Smooth muscle cell (in vitro differentiated cells): ENCODE results near the gene TRRAP. TPM values are rescaled to one million over a fixed set of nuclear protein-coding genes. Genes with fewer than 3 reads are reported as not detected.
A peak's percentile ranks its signal among the peaks of the same experiment; 100 is the strongest.

Experiments used
- DNase-seq: peaks from one replicate; lab custom pipeline; 2025; ENCODE audit not compliant: unreplicated experiment; lab: John Stamatoyannopoulos, UW
- H2AFZ ChIP-seq: fragments of 200-600 bp; sonication (generic); 2 replicates; pipeline ENCODE4 v1.6.0; 2016; ENCODE audit warnings: antibody characterized with exemption, low read depth, mild to moderate bottlenecking
- H3F3A ChIP-seq: fragments of 200-600 bp; sonication (generic); 2 replicates; pipeline ENCODE4 v1.6.0; 2017; ENCODE audit warnings: antibody characterized with exemption, low read depth
- H3K27ac ChIP-seq: fragments of 200-600 bp; sonication (generic); 2 replicates; pipeline ENCODE4 v1.5.1; 2016; ENCODE audit warnings: low read depth, mild to moderate bottlenecking
- H3K27me3 ChIP-seq: fragments of 200-600 bp; sonication (generic); 2 replicates; pipeline ENCODE4 v1.6.1; 2016; ENCODE audit warnings: low read depth, mild to moderate bottlenecking
- H3K36me3 ChIP-seq: fragments of 200-600 bp; sonication (generic); 2 replicates; pipeline ENCODE4 v1.5.1; 2016; ENCODE audit warnings: low read depth
- H3K4me1 ChIP-seq: fragments of 200-600 bp; sonication (generic); 2 replicates; pipeline ENCODE4 v1.5.1; 2016; ENCODE audit warnings: low read depth
- H3K4me2 ChIP-seq: fragments of 200-600 bp; sonication (generic); 2 replicates; pipeline ENCODE4 v1.6.0; 2016; ENCODE audit warnings: mild to moderate bottlenecking
- H3K4me3 ChIP-seq: fragments of 200-600 bp; sonication (generic); 2 replicates; pipeline ENCODE4 v1.5.1; 2016; ENCODE audit warnings: mild to moderate bottlenecking
- H3K79me2 ChIP-seq: fragments of 200-600 bp; sonication (generic); 2 replicates; pipeline ENCODE4 v1.6.0; 2016; ENCODE audit warnings: low read depth, mild to moderate bottlenecking
- H3K9ac ChIP-seq: fragments of 200-600 bp; sonication (generic); 2 replicates; pipeline ENCODE4 v1.6.0; 2016; ENCODE audit warnings: low read depth
- H3K9me3 ChIP-seq: fragments of 200-600 bp; sonication (generic); replicated peaks from 2 replicates; pipeline ENCODE4 v1.5.1; 2016; ENCODE audit warnings: low read depth
- H4K20me1 ChIP-seq: fragments of 200-600 bp; sonication (generic); 2 replicates; pipeline ENCODE4 v1.6.0; 2016; ENCODE audit warnings: low read depth
- CTCF ChIP-seq: fragments of 200-600 bp; sonication (generic); IDR thresholded peaks from 2 replicates; pipeline ENCODE4 v1.5.1; 2017; ENCODE audit warnings: borderline replicate concordance, mild to moderate bottlenecking, antibody characterized with exemption; ENCODE audit not compliant: insufficient read depth, poor library complexity, severe bottlenecking
- WGBS: methylation state at CpG from one replicate; pipeline ENCODE4 v1.1.7; 2016; ENCODE audit warnings: low lambda C conversion rate; 5-methylcytosine and 5-hydroxymethylcytosine counted together
- polyA plus RNA-seq: library from polyadenylated mRNA; unstranded; fragments of >200 nt; fragmentation: Nextera tagmentation; extraction: Ambion mirVana; gene quantifications from 2 replicates; pipeline ENCODE4 v1.2.1, GENCODE V29; 2016
- total RNA-seq: library from RNA; depleted of rRNA; stranded (reverse); fragments of >200 nt; gene quantifications from 2 replicates; pipeline ENCODE4 v1.2.3, GENCODE V29; 2014

Gene TRRAP
- total and polyA plus RNA-seq, 2 experiments from 2014 or later = 3.9 to 24.8 TPM

GRCh38 chr7:98833022-98833421 lies 45.3 kb upstream of the TRRAP start:
- Histone ChIP-seq H2AFZ (no peak overlapping the region), H4K20me1 (no peaks in the 10 kb centered on the region), H3K27ac (no peak overlapping the region), H3K9me3 (no peaks in the 10 kb centered on the region), H3K36me3 (no peaks in the 10 kb centered on the region), H3K4me2 (no peak overlapping the region), H3K4me3 (no peak overlapping the region), H3K4me1 (no peaks in the 10 kb centered on the region), H3K27me3 (no peaks in the 10 kb centered on the region), H3F3A (no peaks in the 10 kb centered on the region), H3K79me2 (no peaks in the 10 kb centered on the region), H3K9ac (no peak overlapping the region)
- TF ChIP-seq CTCF = no peak
- 94% methylated on average over 2 of the region's 2 CpGs for WGBS
- DNase-seq = no peak

- H3K4me3 ChIP-seq = no peak overlapping the region
- no peak for DNase-seq
- H3K9me3 ChIP-seq = no peaks in the 10 kb centered on the region
- H3K9ac ChIP-seq = no peak overlapping the region
- TF ChIP-seq CTCF = no peak
- no peaks in the 10 kb centered on the region for H3K79me2 ChIP-seq
- H2AFZ ChIP-seq = no peak overlapping the region
- no peaks in the 10 kb centered on the region for H3K36me3 ChIP-seq
- H3K27ac ChIP-seq = no peak overlapping the region
- H3K4me1 ChIP-seq = no peaks in the 10 kb centered on the region
- no peaks in the 10 kb centered on the region for H3F3A ChIP-seq
- no peak overlapping the region for H3K4me2 ChIP-seq
- 84% methylated on average over 8 of the region's 8 CpGs for WGBS
- no peaks in the 10 kb centered on the region for H4K20me1 ChIP-seq
- no peaks in the 10 kb centered on the region for H3K27me3 ChIP-seq
Measured at GRCh38 chr7:98834949-98835348, 43.4 kb upstream of the TRRAP start.

GRCh38 chr7:98836811-98837629 lies 41.3 kb upstream of the TRRAP start:
- no peak overlapping the region for H3K4me2 ChIP-seq
- H3K4me1 ChIP-seq = no peaks in the 10 kb centered on the region
- TF ChIP-seq CTCF = peak; percentile 71
- no peaks in the 10 kb centered on the region for H3K27me3 ChIP-seq
- no peak overlapping the region for H3K27ac ChIP-seq
- no peaks in the 10 kb centered on the region for H3K36me3 ChIP-seq
- no peak overlapping the region for H3K9ac ChIP-seq
- no peak overlapping the region for H2AFZ ChIP-seq
- DNase-seq = no peak
- no peak overlapping the region for H3K4me3 ChIP-seq
- 33% methylated on average over 10 of the region's 10 CpGs for WGBS
- no peaks in the 10 kb centered on the region for H3K9me3 ChIP-seq
- H3K79me2 ChIP-seq = no peaks in the 10 kb centered on the region
- no peaks in the 10 kb centered on the region for H3F3A ChIP-seq
- H4K20me1 ChIP-seq = no peaks in the 10 kb centered on the region

GRCh38 chr7:98837630-98837972 lies 40.7 kb upstream of the TRRAP start:
- no peak for TF ChIP-seq CTCF
- WGBS = 66% methylated on average over 5 of the region's 5 CpGs
- no peak for DNase-seq
- Histone ChIP-seq H3K36me3 (no peaks in the 10 kb centered on the region), H3K4me1 (no peaks in the 10 kb centered on the region), H3K27me3 (no peaks in the 10 kb centered on the region), H3K9me3 (no peaks in the 10 kb centered on the region), H3K79me2 (no peaks in the 10 kb centered on the region), H3K9ac (no peak overlapping the region), H4K20me1 (no peaks in the 10 kb centered on the region), H3K27ac (no peak overlapping the region), H3F3A (no peaks in the 10 kb centered on the region), H2AFZ (no peak overlapping the region), H3K4me2 (no peak overlapping the region), H3K4me3 (no peak overlapping the region)
